ENCODE measurements around the gene PHKA1. TPM values are rescaled to one million over a fixed set of nuclear protein-coding genes. Genes with fewer than 3 reads are reported as not detected.
"Not testable (repeated sequence)": the region's sequence is repeated elsewhere in the genome, so short reads cannot be mapped to it uniquely, and the experiment has no call there.

Gene PHKA1
- 6.4 and 9.5 TPM in 2 replicates for total RNA-seq (2014; rRNA removed; shearing (Covaris generic))

GRCh38 chrX:72713599-72714477 is at the start of gene PHKA1:
Gene PHKA1 (minus strand): TSS chrX:72714306. CDS start chrX:72713880, 426 bp downstream.
- DNase-seq (ENCODE audit: low read depth), result peak; percentile 62

GRCh38 chrX:72760454-72760853 is 46.3 kb upstream of the PHKA1 start:
- DNase-seq (ENCODE audit: low read depth), result not testable (repeated sequence)

- not testable (repeated sequence) for DNase-seq (ENCODE audit: low read depth)
These were observed 34.4 kb upstream of the PHKA1 start for GRCh38 chrX:72748545-72748944.

GRCh38 chrX:72745546-72745945 is 31.4 kb upstream of the PHKA1 start:
- DNase-seq (ENCODE audit: low read depth), result not testable (repeated sequence)

- no peak for DNase-seq (ENCODE audit: low read depth)
These were observed 21.5 kb upstream of the PHKA1 start for GRCh38 chrX:72735561-72735960.

- not testable (repeated sequence) for DNase-seq (ENCODE audit: low read depth)
These were observed 19.5 kb upstream of the PHKA1 start for GRCh38 chrX:72733636-72734035.

- DNase-seq (ENCODE audit: low read depth), result no peak
These were observed 13.7 kb upstream of the PHKA1 start for GRCh38 chrX:72727846-72728245.

GRCh38 chrX:72716766-72717165 is 2.7 kb upstream of the PHKA1 start:
- DNase-seq (ENCODE audit: low read depth), result no peak

GRCh38 chrX:72715546-72715945 is 1.4 kb upstream of the PHKA1 start:
- DNase-seq (ENCODE audit: low read depth), result no peak

- peak; percentile 61 for DNase-seq (ENCODE audit: low read depth)
These were observed 391 bp upstream of the PHKA1 start for GRCh38 chrX:72714478-72714916.

- DNase-seq (ENCODE audit: low read depth), result no peak
These were observed 976 bp downstream of the PHKA1 start for GRCh38 chrX:72713130-72713529.

GRCh38 chrX:72712094-72712755 is 1.9 kb downstream of the PHKA1 start:
- DNase-seq (ENCODE audit: low read depth), result no peak

GRCh38 chrX:72705814-72706213 is 8.3 kb downstream of the PHKA1 start:
- no peak for DNase-seq (ENCODE audit: low read depth)

- no peak for DNase-seq (ENCODE audit: low read depth)
These were observed 9.0 kb downstream of the PHKA1 start for GRCh38 chrX:72705111-72705510.

GRCh38 chrX:72694170-72694569 is 19.9 kb downstream of the PHKA1 start:
- DNase-seq (ENCODE audit: low read depth), result peak; percentile 2

- DNase-seq (ENCODE audit: low read depth), result no peak
These were observed 20.6 kb downstream of the PHKA1 start for GRCh38 chrX:72693477-72693876.

GRCh38 chrX:72687396-72687795 is 26.7 kb downstream of the PHKA1 start:
- DNase-seq (ENCODE audit: low read depth), result no peak

- DNase-seq (ENCODE audit: low read depth), result no peak
These were observed 28.2 kb downstream of the PHKA1 start for GRCh38 chrX:72685810-72686456.

GRCh38 chrX:72685018-72685417 is 29.1 kb downstream of the PHKA1 start:
- no peak for DNase-seq (ENCODE audit: low read depth)

- DNase-seq (ENCODE audit: low read depth), result no peak
These were observed 30.5 kb downstream of the PHKA1 start for GRCh38 chrX:72683631-72684030.

GRCh38 chrX:72676465-72676864 is 37.6 kb downstream of the PHKA1 start:
- DNase-seq (ENCODE audit: low read depth), result no peak

GRCh38 chrX:72673951-72674350 is 40.2 kb downstream of the PHKA1 start:
- DNase-seq (ENCODE audit: low read depth), result not testable (repeated sequence)
